Astrocyte (in vitro differentiated cells and primary cell): ENCODE measurements around the gene RAB36. TPM values are rescaled to one million over a fixed set of nuclear protein-coding genes. Genes with fewer than 3 reads are reported as not detected.

Experiments used
- DNase-seq: peaks from one replicate; pipeline ENCODE4 v3.0.0-alpha.2; 2010; ENCODE audit warnings: low read depth
- FAIRE-seq: peaks from 2 replicates; lab custom pipeline; 2011; peaks lifted over from hg19 to GRCh38; lab: Jason Lieb, UNC
- H2AFZ ChIP-seq: 2 replicates; pipeline ENCODE4 v1.6.0; 2012; ENCODE audit warnings: low read depth, low read length, inconsistent platforms
- H3K27ac ChIP-seq: 2 replicates; pipeline ENCODE4 v1.5.1; 2011; ENCODE audit warnings: low read depth, low read length, inconsistent platforms
- H3K27me3 ChIP-seq: 2 replicates; pipeline ENCODE4 v1.6.0; 2011; ENCODE audit warnings: low read length, inconsistent platforms; ENCODE audit not compliant: insufficient read depth
- H3K36me3 ChIP-seq: 2 replicates; pipeline ENCODE4 v1.5.1; 2011; ENCODE audit warnings: low read length, inconsistent platforms; ENCODE audit not compliant: insufficient read depth
- H3K4me1 ChIP-seq: 2 replicates; pipeline ENCODE4 v1.5.1; 2011; ENCODE audit warnings: low read length, inconsistent platforms; ENCODE audit not compliant: insufficient read depth
- H3K4me2 ChIP-seq: 2 replicates; pipeline ENCODE4 v1.6.0; 2012; ENCODE audit warnings: low read length, inconsistent platforms
- H3K4me3 ChIP-seq: 2 replicates; pipeline ENCODE4 v1.5.1; 2011; ENCODE audit warnings: low read depth, mild to moderate bottlenecking, low read length, inconsistent platforms; ENCODE audit not compliant: insufficient read depth
- H3K79me2 ChIP-seq: 2 replicates; pipeline ENCODE4 v1.6.0; 2012; ENCODE audit warnings: mild to moderate bottlenecking, low read length, inconsistent platforms; ENCODE audit not compliant: insufficient read depth
- H3K9ac ChIP-seq: 2 replicates; pipeline ENCODE4 v1.6.0; 2012; ENCODE audit warnings: mild to moderate bottlenecking, low read length, inconsistent platforms
- H3K9me3 ChIP-seq: 2 replicates; pipeline ENCODE4 v1.5.1; 2012; ENCODE audit warnings: low read depth, mild to moderate bottlenecking, low read length, inconsistent platforms; ENCODE audit not compliant: insufficient read depth
- H4K20me1 ChIP-seq: 2 replicates; pipeline ENCODE4 v1.6.0; 2012; ENCODE audit warnings: low read length, inconsistent platforms; ENCODE audit not compliant: insufficient read depth
- H3K27ac Mint-ChIP-seq: one replicate; pipeline ENCODE4 v1.8.0; 2021; ENCODE audit warnings: mild to moderate bottlenecking, mixed read lengths; ENCODE audit not compliant: unreplicated experiment
- H3K27me3 Mint-ChIP-seq: one replicate; pipeline ENCODE4 v1.8.0; 2021; ENCODE audit warnings: low read depth, mixed read lengths; ENCODE audit not compliant: unreplicated experiment
- H3K36me3 Mint-ChIP-seq: one replicate; pipeline ENCODE4 v1.8.0; 2021; ENCODE audit warnings: low read depth, mixed read lengths; ENCODE audit not compliant: unreplicated experiment
- H3K4me1 Mint-ChIP-seq: one replicate; pipeline ENCODE4 v1.8.0; 2021; ENCODE audit warnings: low read depth, mixed read lengths; ENCODE audit not compliant: unreplicated experiment
- H3K4me3 Mint-ChIP-seq: one replicate; pipeline ENCODE4 v1.8.0; 2021; ENCODE audit warnings: mild to moderate bottlenecking, moderate library complexity, mixed read lengths; ENCODE audit not compliant: unreplicated experiment
- H3K9me3 Mint-ChIP-seq: one replicate; pipeline ENCODE4 v1.8.0; 2021; ENCODE audit warnings: mild to moderate bottlenecking, mixed read lengths; ENCODE audit not compliant: unreplicated experiment
- EZH2 ChIP-seq: IDR thresholded peaks from 2 replicates; pipeline ENCODE4 v1.6.1; 2012; ENCODE audit warnings: mild to moderate bottlenecking, low read length, inconsistent platforms; ENCODE audit not compliant: insufficient read depth
- total RNA-seq: library from RNA; stranded (reverse); gene quantifications from 2 replicates; pipeline ENCODE4 v1.2.1, GENCODE V29; 2021
- TF ChIP-seq, protein P1 (sequence below): IDR thresholded peaks from 2 replicates; pipeline ENCODE4 v1.5.1; 2011; ENCODE audit warnings: low read depth, mild to moderate bottlenecking, inconsistent platforms, low read length, moderate library complexity; ENCODE audit not compliant: insufficient read depth

RAB36 gene
- total RNA-seq, 1 donor from 2014 or later = 5.2 TPM

DNA sequence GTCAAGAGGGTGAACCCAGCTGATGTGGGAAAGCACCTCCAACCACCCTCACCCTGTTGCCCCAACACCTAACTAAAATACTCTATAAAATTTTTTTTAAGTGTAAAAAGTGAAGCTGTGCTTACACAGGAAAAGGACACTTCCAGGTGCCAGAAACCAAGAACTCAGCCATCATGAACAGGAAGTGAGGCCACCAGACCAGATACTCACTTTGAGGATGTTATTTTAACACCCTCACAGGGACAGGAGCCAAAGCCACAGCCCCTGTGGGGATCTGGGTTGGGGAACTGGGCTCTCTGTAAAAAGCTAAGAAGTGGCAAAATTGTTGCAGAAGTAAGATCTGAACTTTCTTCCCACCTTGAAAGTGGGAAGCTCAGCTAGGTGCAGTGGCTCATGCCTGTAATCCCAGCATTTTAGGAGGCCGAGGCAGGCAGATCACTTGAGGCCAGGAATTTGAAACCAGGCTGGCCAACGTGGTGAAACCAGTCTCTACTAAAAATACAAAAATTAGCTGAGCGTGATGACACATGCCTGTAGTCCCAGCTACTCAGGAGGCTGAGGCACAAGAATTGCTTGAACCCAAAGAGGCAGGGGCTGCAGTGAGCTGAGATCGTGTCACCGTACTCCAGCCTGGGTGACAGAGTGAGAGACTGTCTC is 7.2 kb upstream of the RAB36 start:
- H3K4me3 Mint-ChIP-seq = no peak overlapping the region
- DNase-seq (no peak), FAIRE-seq (no peak)
- peaks cover 3% of the 10 kb centered on the region for H3K9me3 Mint-ChIP-seq
- Histone ChIP-seq H3K9ac (no peak overlapping the region), H3K27ac (no peak overlapping the region), H3K4me3 (no peak overlapping the region), H4K20me1 (no peaks in the 10 kb centered on the region), H2AFZ (peak overlapping the region; percentile 26), H3K79me2 (no peaks in the 10 kb centered on the region), H3K36me3 (no peaks in the 10 kb centered on the region), H3K4me2 (peak overlapping the region; percentile 32), H3K4me1 (peaks cover 15% of the 10 kb centered on the region), H3K9me3 (no peaks in the 10 kb centered on the region), H3K27me3 (peaks cover 4% of the 10 kb centered on the region)
- TF ChIP-seq EZH2 = no peak
- TF ChIP-seq, protein P1, sequence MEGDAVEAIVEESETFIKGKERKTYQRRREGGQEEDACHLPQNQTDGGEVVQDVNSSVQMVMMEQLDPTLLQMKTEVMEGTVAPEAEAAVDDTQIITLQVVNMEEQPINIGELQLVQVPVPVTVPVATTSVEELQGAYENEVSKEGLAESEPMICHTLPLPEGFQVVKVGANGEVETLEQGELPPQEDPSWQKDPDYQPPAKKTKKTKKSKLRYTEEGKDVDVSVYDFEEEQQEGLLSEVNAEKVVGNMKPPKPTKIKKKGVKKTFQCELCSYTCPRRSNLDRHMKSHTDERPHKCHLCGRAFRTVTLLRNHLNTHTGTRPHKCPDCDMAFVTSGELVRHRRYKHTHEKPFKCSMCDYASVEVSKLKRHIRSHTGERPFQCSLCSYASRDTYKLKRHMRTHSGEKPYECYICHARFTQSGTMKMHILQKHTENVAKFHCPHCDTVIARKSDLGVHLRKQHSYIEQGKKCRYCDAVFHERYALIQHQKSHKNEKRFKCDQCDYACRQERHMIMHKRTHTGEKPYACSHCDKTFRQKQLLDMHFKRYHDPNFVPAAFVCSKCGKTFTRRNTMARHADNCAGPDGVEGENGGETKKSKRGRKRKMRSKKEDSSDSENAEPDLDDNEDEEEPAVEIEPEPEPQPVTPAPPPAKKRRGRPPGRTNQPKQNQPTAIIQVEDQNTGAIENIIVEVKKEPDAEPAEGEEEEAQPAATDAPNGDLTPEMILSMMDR = no peak
- no peak overlapping the region for H3K27ac Mint-ChIP-seq
- peaks cover 8% of the 10 kb centered on the region for H3K27me3 Mint-ChIP-seq
- peaks cover 6% of the 10 kb centered on the region for H3K4me1 Mint-ChIP-seq
- H3K36me3 Mint-ChIP-seq = no peaks in the 10 kb centered on the region

DNA sequence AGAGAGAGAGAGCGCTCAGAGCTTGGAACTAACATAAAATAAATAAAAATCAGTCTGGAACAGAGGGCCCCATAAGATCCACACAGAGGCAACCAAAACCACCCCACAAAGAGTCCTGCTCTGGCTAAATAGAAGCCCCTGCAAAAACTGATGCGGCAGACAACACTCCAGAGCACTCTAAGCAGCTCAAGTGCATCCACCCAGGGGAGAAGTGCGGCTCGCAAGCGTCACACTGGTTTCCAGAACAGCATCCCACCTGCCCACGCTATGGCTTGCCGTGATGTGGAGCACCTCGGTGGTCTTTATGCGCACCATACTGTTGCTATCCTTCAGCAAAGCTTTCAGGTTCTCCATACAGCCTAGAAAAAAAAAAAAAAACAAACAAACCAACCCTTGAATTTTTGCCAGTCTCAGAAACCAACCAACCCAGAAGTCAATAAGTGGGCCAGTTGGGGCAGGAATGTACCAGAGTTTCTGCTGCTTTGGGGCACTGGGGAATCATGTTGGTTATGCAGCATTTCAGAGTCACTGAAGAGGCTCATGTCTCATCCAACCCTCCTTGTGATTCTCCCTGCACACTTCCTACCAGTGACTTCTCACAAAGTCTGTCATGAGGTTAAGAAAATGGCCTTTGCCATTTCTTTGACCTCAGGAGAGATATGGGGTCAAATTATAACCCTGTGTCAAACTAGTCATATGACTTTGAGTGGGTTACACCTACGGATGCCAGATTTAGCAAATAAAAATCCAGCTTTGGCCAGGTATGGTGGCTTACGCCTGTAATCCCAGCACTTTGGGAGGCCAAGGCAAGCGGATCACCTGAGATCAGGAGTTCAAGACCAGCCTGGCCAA is 6.5 kb upstream of the RAB36 start:
- Mint-ChIP-seq H3K27me3 (peaks cover 4% of the 10 kb centered on the region), H3K27ac (no peak overlapping the region), H3K36me3 (no peaks in the 10 kb centered on the region), H3K4me1 (peaks cover 6% of the 10 kb centered on the region), H3K4me3 (no peak overlapping the region), H3K9me3 (peaks cover 3% of the 10 kb centered on the region)
- H3K4me1 ChIP-seq = peaks cover 15% of the 10 kb centered on the region
- no peak overlapping the region for H3K27ac ChIP-seq
- H3K9me3 ChIP-seq = no peaks in the 10 kb centered on the region
- H3K4me2 ChIP-seq = no peak overlapping the region
- H3K9ac ChIP-seq = no peak overlapping the region
- H3K4me3 ChIP-seq = no peak overlapping the region
- DNase-seq (no peak), FAIRE-seq (no peak)
- TF ChIP-seq, protein P1 = no peak
- TF ChIP-seq EZH2 = no peak
- H2AFZ ChIP-seq = no peak overlapping the region
- H3K27me3 ChIP-seq = peaks cover 3% of the 10 kb centered on the region
- no peaks in the 10 kb centered on the region for H3K36me3 ChIP-seq
- no peaks in the 10 kb centered on the region for H3K79me2 ChIP-seq
- no peaks in the 10 kb centered on the region for H4K20me1 ChIP-seq
